ENCODE measurements around the gene LRRC61.
"Not testable (repeated sequence)": the region's sequence is repeated elsewhere in the genome, so short reads cannot be mapped to it uniquely, and the experiment has no call there.

GRCh38 chr7:150302908-150303310 lies 20.2 kb upstream of the LRRC61 start:
- TF ChIP-seq CTCF (optimal IDR thresholded peaks at IDR 0.05 in 1 of 3, IDR thresholded peaks at IDR 0.05 in 1 of 3, conservative IDR thresholded peaks at IDR 0.05 in 1 of 3; ENCODE audit: extremely low read depth in 1 of 3, insufficient read depth in 2 of 3, low read length in 3 of 3); EZH2 (IDR thresholded peaks at IDR 0.05; ENCODE audit: low read length): not testable (repeated sequence)
